HG03175 (cell line): ENCODE measurements around the gene NAAA.
"Not testable (repeated sequence)": the region's sequence is repeated elsewhere in the genome, so short reads cannot be mapped to it uniquely, and the experiment has no call there.

Experiments
- ATAC-seq: cut with Tn5 transposase; IDR thresholded peaks from one replicate; pipeline ENCODE4 v1.9.1; 2021; ENCODE audit warnings: mild to moderate bottlenecking, moderate library complexity; ENCODE audit not compliant: unreplicated experiment

The NAAA gene

GRCh38 chr4:75940692-75941253 lies at the start of gene NAAA:
Gene NAAA, minus strand, starts transcription at chr4:75941013. Its CDS starts 64 bp downstream, at chr4:75940949.
- peak; percentile 84 for ATAC-seq

GRCh38 chr4:75989846-75990528 lies 49.2 kb upstream of the NAAA start:
- no peak for ATAC-seq

GRCh38 chr4:75985116-75985515 lies 44.3 kb upstream of the NAAA start:
- ATAC-seq, result no peak

- no peak for ATAC-seq
Measured at GRCh38 chr4:75980576-75980975, 39.8 kb upstream of the NAAA start.

GRCh38 chr4:75976177-75976576 lies 35.4 kb upstream of the NAAA start:
- no peak for ATAC-seq

- no peak for ATAC-seq
Measured at GRCh38 chr4:75973766-75974165, 33.0 kb upstream of the NAAA start.

- no peak for ATAC-seq
Measured at GRCh38 chr4:75968084-75968483, 27.3 kb upstream of the NAAA start.

- no peak for ATAC-seq
Measured at GRCh38 chr4:75963558-75963957, 22.7 kb upstream of the NAAA start.

GRCh38 chr4:75962072-75962471 lies 21.3 kb upstream of the NAAA start:
- ATAC-seq, result not testable (repeated sequence)

- ATAC-seq, result not testable (repeated sequence)
Measured at GRCh38 chr4:75958546-75958945, 17.7 kb upstream of the NAAA start.

- not testable (repeated sequence) for ATAC-seq
Measured at GRCh38 chr4:75954811-75955210, 14.0 kb upstream of the NAAA start.

GRCh38 chr4:75953509-75953908 lies 12.7 kb upstream of the NAAA start:
- no peak for ATAC-seq

- ATAC-seq, result no peak
Measured at GRCh38 chr4:75950213-75950815, 9.5 kb upstream of the NAAA start.

GRCh38 chr4:75948822-75949444 lies 8.1 kb upstream of the NAAA start:
- ATAC-seq, result peak; percentile 77

- ATAC-seq, result peak; percentile 63
Measured at GRCh38 chr4:75939890-75940691, 722 bp downstream of the NAAA start.

- ATAC-seq, result no peak
Measured at GRCh38 chr4:75935628-75936027, 5.2 kb downstream of the NAAA start.

GRCh38 chr4:75930152-75930551 lies 10.7 kb downstream of the NAAA start:
- no peak for ATAC-seq

GRCh38 chr4:75924916-75925315 lies 15.9 kb downstream of the NAAA start:
- not testable (repeated sequence) for ATAC-seq

- ATAC-seq, result no peak
Measured at GRCh38 chr4:75924309-75924827, 16.4 kb downstream of the NAAA start.

GRCh38 chr4:75922588-75922987 lies 18.2 kb downstream of the NAAA start:
- ATAC-seq, result no peak

GRCh38 chr4:75921910-75922309 lies 18.9 kb downstream of the NAAA start:
- ATAC-seq, result no peak
